Immature natural killer cell (primary cell): ENCODE results near the gene ZP2. TPM values are rescaled to one million over a fixed set of nuclear protein-coding genes. Genes with fewer than 3 reads are reported as not detected.
"Not testable (repeated sequence)": the region's sequence is repeated elsewhere in the genome, so short reads cannot be mapped to it uniquely, and the experiment has no call there.

Experiments
- DNase-seq, 3 donors: peaks; one replicate each; pipeline ENCODE4 v3.0.0; 2022; ENCODE audit warnings: mixed read lengths in 1 of 3
- H3K27ac Mint-ChIP-seq, 6 donors: one replicate each; pipeline ENCODE4 v1.8.0; 2020; ENCODE audit warnings: mixed read lengths in 6 of 6, mild to moderate bottlenecking in 5 of 6, inconsistent platforms in 4 of 6, moderate library complexity in 3 of 6
- H3K27me3 Mint-ChIP-seq, 3 donors: one replicate each; pipeline ENCODE4 v1.8.0; 2020 to 2021; ENCODE audit warnings: low read depth in 3 of 3, mild to moderate bottlenecking in 3 of 3, mixed read lengths in 3 of 3, moderate library complexity in 3 of 3, inconsistent platforms in 1 of 3
- H3K36me3 Mint-ChIP-seq, 3 donors: one replicate each; pipeline ENCODE4 v1.8.0; 2020; ENCODE audit warnings: mixed read lengths in 3 of 3, inconsistent platforms in 2 of 3, mild to moderate bottlenecking in 2 of 3
- H3K4me1 Mint-ChIP-seq, 2 donors: one replicate each; pipeline ENCODE4 v1.8.0; 2020; ENCODE audit warnings: inconsistent platforms in 2 of 2, mild to moderate bottlenecking in 2 of 2, mixed read lengths in 2 of 2, moderate library complexity in 1 of 2
- H3K4me3 Mint-ChIP-seq, 5 donors: one replicate each; pipeline ENCODE4 v1.8.0; 2020; ENCODE audit warnings: mild to moderate bottlenecking in 5 of 5, mixed read lengths in 5 of 5, inconsistent platforms in 3 of 5, moderate library complexity in 3 of 5
- H3K9me3 Mint-ChIP-seq, 6 donors: one replicate each; pipeline ENCODE4 v1.8.0; 2020; ENCODE audit warnings: mild to moderate bottlenecking in 6 of 6, mixed read lengths in 6 of 6, inconsistent platforms in 4 of 6, moderate library complexity in 3 of 6
- polyA plus RNA-seq, 3 donors: library from polyadenylated mRNA; unstranded; fragments of 300-500 nt; fragmentation: Illumina TruSeq; gene quantifications; one replicate each; pipeline ENCODE4 v1.2.3, GENCODE V29; 2021

ZP2 gene
- polyA plus RNA-seq, 3 donors from 2014 or later: not detected

- H3K27me3 Mint-ChIP-seq: no peaks in the 10 kb centered on the region
- DNase-seq: no peak
- peaks cover 0 to 1% (median 0%) of the 10 kb centered on the region in 6 donors for H3K9me3 Mint-ChIP-seq
- H3K36me3 Mint-ChIP-seq: peaks cover 31 to 54% (median 34%) of the 10 kb centered on the region in 3 donors
- H3K4me1 Mint-ChIP-seq: no peaks in the 10 kb centered on the region
- H3K27ac Mint-ChIP-seq: no peak overlapping the region
- no peak overlapping the region for H3K4me3 Mint-ChIP-seq
Observed at GRCh38 chr16:21179126-21179982, 32.0 kb downstream of the ZP2 start.

GRCh38 chr16:21175397-21175796 is 36.0 kb downstream of the ZP2 start:
- Mint-ChIP-seq H3K4me1 (no peaks in the 10 kb centered on the region), H3K9me3 (peaks cover 0 to 1% (median 0%) of the 10 kb centered on the region in 6 donors), H3K4me3 (no peak overlapping the region), H3K36me3 (peaks cover 24 to 51% (median 25%) of the 10 kb centered on the region in 3 donors), H3K27me3 (peaks cover 0 to 2% (median 0%) of the 10 kb centered on the region in 3 donors), H3K27ac (no peak overlapping the region)
- no peak for DNase-seq

- Mint-ChIP-seq H3K27ac (no peak overlapping the region), H3K4me1 (no peaks in the 10 kb centered on the region), H3K27me3 (peaks cover 0 to 2% (median 0%) of the 10 kb centered on the region in 3 donors), H3K36me3 (peaks cover 13 to 36% (median 17%) of the 10 kb centered on the region in 3 donors), H3K4me3 (no peak overlapping the region), H3K9me3 (no peaks in the 10 kb centered on the region)
- no peak for DNase-seq
Observed at GRCh38 chr16:21172650-21173049, 38.7 kb downstream of the ZP2 start.

- H3K27me3 Mint-ChIP-seq, H3K27ac Mint-ChIP-seq, H3K4me3 Mint-ChIP-seq, H3K9me3 Mint-ChIP-seq, H3K4me1 Mint-ChIP-seq, DNase-seq: not testable (repeated sequence)
- peaks cover 15 to 29% (median 16%) of the 10 kb centered on the region in 3 donors for H3K36me3 Mint-ChIP-seq
Observed at GRCh38 chr16:21170116-21170515, 41.3 kb downstream of the ZP2 start.

- H3K36me3 Mint-ChIP-seq: peaks cover 15 to 22% (median 15%) of the 10 kb centered on the region in 3 donors
- H3K4me3 Mint-ChIP-seq: no peak overlapping the region
- no peak for DNase-seq
- H3K4me1 Mint-ChIP-seq: no peaks in the 10 kb centered on the region
- no peak overlapping the region for H3K27ac Mint-ChIP-seq
- peaks cover 0 to 2% (median 0%) of the 10 kb centered on the region in 3 donors for H3K27me3 Mint-ChIP-seq
- no peaks in the 10 kb centered on the region for H3K9me3 Mint-ChIP-seq
Observed at GRCh38 chr16:21169249-21169981, 42.0 kb downstream of the ZP2 start.

GRCh38 chr16:21167929-21168602 is 43.3 kb downstream of the ZP2 start:
- Mint-ChIP-seq H3K27me3 (peaks cover 0 to 2% (median 0%) of the 10 kb centered on the region in 3 donors), H3K4me3 (no peak overlapping the region), H3K4me1 (no peaks in the 10 kb centered on the region), H3K9me3 (no peaks in the 10 kb centered on the region), H3K36me3 (peaks cover 12 to 18% (median 13%) of the 10 kb centered on the region in 3 donors), H3K27ac (no peak overlapping the region)
- no peak for DNase-seq

- Mint-ChIP-seq H3K36me3 (peaks cover 8 to 15% (median 9%) of the 10 kb centered on the region in 3 donors), H3K27me3 (no peaks in the 10 kb centered on the region), H3K27ac (no peak overlapping the region), H3K4me1 (no peaks in the 10 kb centered on the region), H3K4me3 (no peak overlapping the region), H3K9me3 (no peaks in the 10 kb centered on the region)
- no peak for DNase-seq
Observed at GRCh38 chr16:21167360-21167759, 44.0 kb downstream of the ZP2 start.

GRCh38 chr16:21166561-21166961 is 44.8 kb downstream of the ZP2 start:
- Mint-ChIP-seq H3K36me3 (peaks cover 8 to 15% (median 9%) of the 10 kb centered on the region in 3 donors), H3K9me3 (no peaks in the 10 kb centered on the region), H3K27ac (no peak overlapping the region), H3K27me3 (no peaks in the 10 kb centered on the region), H3K4me3 (no peak overlapping the region), H3K4me1 (no peaks in the 10 kb centered on the region)
- no peak for DNase-seq

GRCh38 chr16:21164521-21165168 is 46.7 kb downstream of the ZP2 start:
- H3K4me1 Mint-ChIP-seq: peaks cover 2 to 4% of the 10 kb centered on the region in 2 donors
- H3K36me3 Mint-ChIP-seq: peaks cover 3 to 9% (median 4%) of the 10 kb centered on the region in 3 donors
- no peak overlapping the region for H3K4me3 Mint-ChIP-seq
- H3K9me3 Mint-ChIP-seq: no peaks in the 10 kb centered on the region
- no peak for DNase-seq
- no peaks in the 10 kb centered on the region for H3K27me3 Mint-ChIP-seq
- H3K27ac Mint-ChIP-seq: peak overlapping the region in 1 of 6 donors; percentile 12

GRCh38 chr16:21163576-21163975 is 47.8 kb downstream of the ZP2 start:
- H3K4me3 Mint-ChIP-seq: no peak overlapping the region
- peaks cover 10 to 14% of the 10 kb centered on the region in 2 donors for H3K4me1 Mint-ChIP-seq
- no peaks in the 10 kb centered on the region for H3K27me3 Mint-ChIP-seq
- DNase-seq: no peak
- H3K36me3 Mint-ChIP-seq: peaks cover 3 to 9% (median 4%) of the 10 kb centered on the region in 3 donors
- H3K9me3 Mint-ChIP-seq: no peaks in the 10 kb centered on the region
- H3K27ac Mint-ChIP-seq: no peak overlapping the region

GRCh38 chr16:21162661-21163151 is 48.7 kb downstream of the ZP2 start:
- no peaks in the 10 kb centered on the region for H3K9me3 Mint-ChIP-seq
- H3K27me3 Mint-ChIP-seq: no peaks in the 10 kb centered on the region
- H3K27ac Mint-ChIP-seq: no peak overlapping the region
- no peak for DNase-seq
- H3K36me3 Mint-ChIP-seq: peaks cover 3 to 9% (median 4%) of the 10 kb centered on the region in 3 donors
- H3K4me3 Mint-ChIP-seq: no peak overlapping the region
- peaks cover 18 to 22% of the 10 kb centered on the region in 2 donors for H3K4me1 Mint-ChIP-seq

GRCh38 chr16:21161211-21161610 is 50.2 kb downstream of the ZP2 start:
- Mint-ChIP-seq H3K27ac (no peak overlapping the region), H3K9me3 (no peaks in the 10 kb centered on the region), H3K27me3 (no peaks in the 10 kb centered on the region), H3K36me3 (peaks cover 0 to 6% (median 3%) of the 10 kb centered on the region in 3 donors), H3K4me1 (peaks cover 22 to 25% of the 10 kb centered on the region in 2 donors), H3K4me3 (no peak overlapping the region)
- DNase-seq: no peak

GRCh38 chr16:21160276-21160675 is 51.1 kb downstream of the ZP2 start:
- no peak overlapping the region for H3K27ac Mint-ChIP-seq
- no peak for DNase-seq
- H3K4me3 Mint-ChIP-seq: no peak overlapping the region
- H3K4me1 Mint-ChIP-seq: peaks cover 22 to 25% of the 10 kb centered on the region in 2 donors
- no peaks in the 10 kb centered on the region for H3K9me3 Mint-ChIP-seq
- no peaks in the 10 kb centered on the region for H3K27me3 Mint-ChIP-seq
- peaks cover 0 to 3% (median 0%) of the 10 kb centered on the region in 3 donors for H3K36me3 Mint-ChIP-seq
